HepG2 (cell line): Measurements from ENCODE around the gene PNPLA2. TPM values are rescaled to one million over a fixed set of nuclear protein-coding genes. Genes with fewer than 3 reads are reported as not detected.

Source experiments
- ATAC-seq: fragments of 200-7000 bp; cut with Tn5 transposase; 3 replicates; pipeline ENCODE4 v1.9.1; 2020; ENCODE audit warnings: mild to moderate bottlenecking, moderate library complexity
- BruUV-seq: library from RNA; stranded (reverse); fragments of 400-500 nt; replicated peaks from 2 replicates; lab custom pipeline; 2021; lab: Mats Ljungman, UMichigan
- CTCF ChIA-PET: fragments of 300-600 bp; formaldehyde crosslinking; extraction: SDS; loops from one replicate; lab custom pipeline; 2021; ENCODE audit warnings: low total read pairs, inconsistent platforms, low intra/inter-chr PET ratio; lab: Yijun Ruan, JAX
- POLR2A ChIA-PET: fragments of 350-600 bp; sonication (Branson Sonifier 250); formaldehyde crosslinking; loops from one replicate; lab custom pipeline; 2020; ENCODE audit warnings: antibody characterized with exemption, inconsistent platforms; lab: Yijun Ruan, JAX
- DNase-seq: peaks from one replicate; pipeline ENCODE4 v3.0.0-alpha.2; 2015; ENCODE audit warnings: low spot score
- FAIRE-seq: peaks from 3 replicates; lab custom pipeline; 2011; peaks lifted over from hg19 to GRCh38; lab: Jason Lieb, UNC
- H2AFZ ChIP-seq: one replicate; pipeline ENCODE4 v1.6.1; 2011; ENCODE audit warnings: low read length, inconsistent platforms
- H3K27ac ChIP-seq: fragments of 300-600 bp; 3 replicates; pipeline ENCODE4 v1.8.0; 2011; ENCODE audit warnings: mixed run types, mild to moderate bottlenecking, mixed read lengths, low read length, inconsistent platforms; ENCODE audit not compliant: insufficient read depth; ENCODE audit errors: extremely low read length
- H3K27me3 ChIP-seq, 2 experiments: fragments of 200-600 bp in 1 of 2; 2 replicates in 1 of 2; 3 replicates in 1 of 2; pipeline versions ENCODE4 v1.6.0 to v1.8.0; 2011; ENCODE audit warnings: low read length in 2 of 2, mild to moderate bottlenecking in 2 of 2, moderate library complexity in 2 of 2, inconsistent platforms in 1 of 2; ENCODE audit not compliant: insufficient read depth in 2 of 2, control insufficient read depth in 1 of 2
- H3K36me3 ChIP-seq, 2 experiments: fragments of 200-600 bp in 1 of 2; replicated peaks in 1 of 2; 2 replicates in 1 of 2; 3 replicates in 1 of 2; pipeline versions ENCODE4 v1.5.1 to v1.8.0; 2011; ENCODE audit warnings: low read length in 2 of 2, inconsistent platforms in 1 of 2; ENCODE audit not compliant: insufficient read depth in 2 of 2, control insufficient read depth in 1 of 2
- H3K4me1 ChIP-seq: 2 replicates; pipeline ENCODE4 v1.5.1; 2012; ENCODE audit warnings: low read length, inconsistent platforms; ENCODE audit not compliant: insufficient read depth
- H3K4me2 ChIP-seq: 2 replicates; pipeline ENCODE4 v1.6.0; 2011; ENCODE audit warnings: low read depth, low read length, inconsistent platforms
- H3K4me3 ChIP-seq, 3 experiments: fragments of 200-600 bp in 1 of 3; sonication (generic), shearing (Covaris generic) in 1 of 3; replicated peaks in 1 of 3; 2 replicates each; pipeline ENCODE4 v1.5.1; 2011 to 2016; ENCODE audit warnings: low read length in 3 of 3, inconsistent platforms in 2 of 3, low read depth in 2 of 3, mild to moderate bottlenecking in 2 of 3, control low read depth in 1 of 3, mixed read lengths in 1 of 3; ENCODE audit not compliant: insufficient read depth in 1 of 3
- H3K79me2 ChIP-seq: one replicate; pipeline ENCODE4 v1.6.1; 2011; ENCODE audit warnings: low read length, inconsistent platforms; ENCODE audit not compliant: insufficient read depth
- H3K9ac ChIP-seq: 2 replicates; pipeline ENCODE4 v1.6.0; 2011; ENCODE audit warnings: mild to moderate bottlenecking, low read depth, low read length, inconsistent platforms; ENCODE audit not compliant: insufficient read depth
- H3K9me3 ChIP-seq: 2 replicates; pipeline ENCODE4 v1.5.1; 2012; ENCODE audit warnings: mild to moderate bottlenecking, low read length
- H4K20me1 ChIP-seq: 2 replicates; pipeline ENCODE4 v1.6.0; 2011; ENCODE audit warnings: inconsistent platforms, mild to moderate bottlenecking, low read length, moderate library complexity; ENCODE audit not compliant: insufficient read depth
- AGO2 ChIP-seq: fragments of 200-400 bp; formaldehyde crosslinking; optimal IDR thresholded peaks from 2 replicates; pipeline ENCODE3; 2017; ENCODE audit warnings: mild to moderate bottlenecking, low read depth, low read length, moderate library complexity
- CREM ChIP-seq, 2 experiments: sonication (generic) in 1 of 2; formaldehyde crosslinking in 1 of 2; IDR thresholded peaks; 2 replicates each; pipeline versions ENCODE4 v1.4.0 to v1.6.1; 2016 to 2020; ENCODE audit warnings: antibody characterized with exemption in 1 of 2, mild to moderate bottlenecking in 1 of 2, missing genetic modification reagents in 1 of 2
- EHMT2 ChIP-seq: fragments of 200-600 bp; sonication (generic); IDR thresholded peaks from 2 replicates; pipeline ENCODE4 v1.7.0; 2017; ENCODE audit warnings: antibody characterized with exemption, low read depth, low read length, borderline replicate concordance
- TMF1 ChIP-seq: sonication (generic); formaldehyde crosslinking; IDR thresholded peaks from 2 replicates; pipeline ENCODE4 v1.8.1; 2022; ENCODE audit warnings: low read depth, missing genetic modification reagents
- ZNF850 ChIP-seq: sonication (generic); formaldehyde crosslinking; conservative IDR thresholded peaks from 2 replicates; pipeline ENCODE4 v1.9.0; 2021; ENCODE audit warnings: mild to moderate bottlenecking, missing genetic modification reagents
- WGBS: methylation state at CpG from one replicate; pipeline ENCODE4 v1.1.6; 2017; ENCODE audit warnings: low lambda C conversion rate; 5-methylcytosine and 5-hydroxymethylcytosine counted together
- in situ Hi-C: cut with HindIII; loops from 2 replicates; pipeline ENCODE4 v1.10.0; 2017; ENCODE audit warnings: low pct_unique_long_range_greater_than_20kb; ENCODE audit not compliant: extremely low pct_ligation_motif_present
- intact Hi-C: fragments of 100-400 bp; cut with micrococcal nuclease; formaldehyde crosslinking; loops from one replicate; pipeline ENCODE4 v1.10.0; 2022; ENCODE audit not compliant: unreplicated experiment
- polyA plus RNA-seq, 8 experiments: library from polyadenylated mRNA; depleted of rRNA in 3 of 8; stranded (reverse) in 7 of 8; unstranded in 1 of 8; fragments of >200 nt; fragmentation: Illumina TruSeq in 4 of 8; extraction: Trizol in 4 of 8; gene quantifications; 2 replicates each; pipeline versions ENCODE4 v1.2.1 to v1.2.3, GENCODE V29; 2011 to 2016; ENCODE audit warnings: low read depth in 4 of 8, missing spikeins in 1 of 8, mixed read lengths in 1 of 8; ENCODE audit not compliant: insufficient read depth in 1 of 8
- total RNA-seq, 5 experiments: library from RNA; depleted of rRNA; stranded (reverse); fragments of >200 nt; fragmentation: Illumina TruSeq; extraction: Trizol; gene quantifications; 2 replicates each; pipeline ENCODE4 v1.2.3, GENCODE V29; 2016; ENCODE audit warnings: low read depth in 1 of 5
- TF ChIP-seq, protein P1 (sequence below): sonication (generic); formaldehyde crosslinking; IDR thresholded peaks from 2 replicates; pipeline ENCODE4 v1.4.0; 2020; ENCODE audit warnings: mild to moderate bottlenecking, missing genetic modification reagents

Gene PNPLA2
- total and polyA plus RNA-seq, 2 of the 13 experiments (the other 11 are each of a cell fraction or from before 2014, with no cell fraction given) = 10.5 to 43.2 TPM

DNA sequence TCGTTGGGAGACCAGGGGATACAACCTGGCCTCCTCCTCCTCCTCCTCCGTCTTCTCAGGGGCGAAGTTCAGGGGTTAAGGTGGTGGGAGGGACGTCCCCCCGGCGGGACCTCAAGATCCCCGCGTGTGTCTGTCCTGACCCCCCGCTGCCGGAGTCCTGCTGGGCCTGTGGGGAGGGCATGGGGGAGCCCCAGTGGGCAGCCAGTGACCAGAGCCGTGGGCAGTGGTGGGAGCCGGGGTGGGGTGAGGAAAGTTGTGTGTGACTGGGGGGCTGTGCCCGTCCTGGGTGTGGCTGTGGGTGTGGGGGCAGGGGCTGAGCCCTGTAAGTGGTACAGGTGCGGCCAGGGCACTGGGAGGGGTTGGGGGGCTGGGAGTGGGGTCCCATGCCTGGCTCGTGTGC, 34.0 kb downstream of the PNPLA2 start:
- POLR2A ChIA-PET = no interaction called here
- no peak for DNase-seq

DNA sequence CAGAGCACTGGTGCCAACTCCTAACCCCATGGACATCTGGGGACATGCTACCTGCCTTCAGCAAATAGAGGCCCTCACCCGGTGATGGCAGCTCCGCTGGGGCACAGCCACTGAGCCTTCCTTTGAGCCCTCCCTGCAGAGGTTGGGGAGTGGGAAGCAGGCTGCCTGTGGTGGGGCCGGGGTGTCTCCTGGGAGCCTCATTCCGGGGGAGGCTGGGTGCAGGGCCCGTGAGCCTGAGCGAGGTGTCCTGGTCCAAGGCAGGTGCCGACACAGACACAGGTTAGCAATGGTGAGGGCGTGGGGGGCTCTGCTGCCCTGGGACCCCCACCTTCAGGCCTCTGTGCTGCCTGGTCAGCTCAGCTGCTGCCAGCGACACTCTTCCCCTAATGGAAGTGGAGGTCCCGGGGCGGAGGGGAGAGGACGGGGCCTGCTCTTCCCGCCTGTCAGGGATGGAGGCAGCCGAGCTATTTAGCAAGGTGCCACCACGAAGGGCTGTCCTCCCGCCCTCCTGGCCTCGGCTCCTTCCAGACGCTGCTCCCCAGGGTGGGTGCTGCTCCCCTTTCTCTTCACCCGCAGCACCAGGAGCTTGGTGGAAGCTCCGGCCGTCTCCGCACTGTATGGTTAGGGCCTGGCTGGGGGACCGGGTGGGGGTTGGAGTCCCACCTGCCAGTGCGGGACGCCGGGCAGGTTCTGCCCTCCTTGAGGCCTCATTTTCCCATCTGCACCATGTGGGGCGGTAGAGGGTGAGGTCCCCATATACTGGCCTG, 35.2 kb downstream of the PNPLA2 start:
- Histone ChIP-seq H3K36me3 (no peaks in the 10 kb centered on the region; a peak in 2 of 5 replicates), H3K79me2 (no peaks in the 10 kb centered on the region), H2AFZ (no peak overlapping the region), H3K27me3 (no peaks in the 10 kb centered on the region), H3K9ac (no peak overlapping the region), H4K20me1 (no peaks in the 10 kb centered on the region; the same call in 1 of the 2 replicates), H3K9me3 (no peaks in the 10 kb centered on the region), H3K4me3 (no peak overlapping the region), H3K4me1 (no peaks in the 10 kb centered on the region), H3K4me2 (no peak overlapping the region), H3K27ac (no peak overlapping the region)
- no peak for DNase-seq
- 97% methylated on average over 12 of the region's 27 CpGs for WGBS
- in situ Hi-C loops (no loop called here), intact Hi-C loops (no loop called here)
- ChIA-PET POLR2A (interaction anchor here (1.7 kb wide), 1 partner anchor 28 kb away, joined by 4 read pairs; no protein-coding TSS in a partner anchor), CTCF (no interaction called here)
- FAIRE-seq = no peak
- no peak for TF ChIP-seq ZNF850 (CRISPR knock-in tag)
- BruUV-seq = no TSS peak
- no peak for ATAC-seq

More for the DNA sequence above, 34.0 kb downstream of the PNPLA2 start:
- H2AFZ ChIP-seq = no peak overlapping the region
- CTCF ChIA-PET = no interaction called here
- no TSS peak for BruUV-seq
- ATAC-seq = no peak
- H3K4me3 ChIP-seq = no peak overlapping the region
- H3K27ac ChIP-seq = no peak overlapping the region
- in situ Hi-C loops = no loop called here
- no peak overlapping the region for H3K4me2 ChIP-seq
- no peak overlapping the region for H3K9ac ChIP-seq
- no peaks in the 10 kb centered on the region for H3K79me2 ChIP-seq
- FAIRE-seq = no peak
- no peaks in the 10 kb centered on the region for H3K27me3 ChIP-seq
- H3K36me3 ChIP-seq = no peaks in the 10 kb centered on the region; a peak in 2 of 5 replicates
- 93% methylated on average over 9 of the region's 15 CpGs for WGBS
- no peaks in the 10 kb centered on the region; the same call in 1 of the 2 replicates for H4K20me1 ChIP-seq
- H3K4me1 ChIP-seq = no peaks in the 10 kb centered on the region
- no peaks in the 10 kb centered on the region for H3K9me3 ChIP-seq
- TF ChIP-seq, protein P1, sequence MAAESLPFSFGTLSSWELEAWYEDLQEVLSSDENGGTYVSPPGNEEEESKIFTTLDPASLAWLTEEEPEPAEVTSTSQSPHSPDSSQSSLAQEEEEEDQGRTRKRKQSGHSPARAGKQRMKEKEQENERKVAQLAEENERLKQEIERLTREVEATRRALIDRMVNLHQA (CRISPR knock-in tag) = no peak
- no peak for TF ChIP-seq TMF1 (CRISPR knock-in tag)
- TF ChIP-seq AGO2 = peak; percentile 37
- no peak for TF ChIP-seq CREM (IDR thresholded peaks at IDR 0.05)
- TF ChIP-seq CREM (CRISPR knock-in tag; IDR thresholded peaks at IDR 0.05) = no peak
- TF ChIP-seq EHMT2 = no peak
- intact Hi-C loops = no loop called here
